ENCODE measurements around the gene VSIG10. TPM values are rescaled to one million over a fixed set of nuclear protein-coding genes. Genes with fewer than 3 reads are reported as not detected.
A peak's percentile ranks its signal among the peaks of the same experiment; 100 is the strongest.

The VSIG10 gene
- total and polyA plus RNA-seq, 7 donors = 4.8 to 13.9 (median 10.7) TPM

DNA sequence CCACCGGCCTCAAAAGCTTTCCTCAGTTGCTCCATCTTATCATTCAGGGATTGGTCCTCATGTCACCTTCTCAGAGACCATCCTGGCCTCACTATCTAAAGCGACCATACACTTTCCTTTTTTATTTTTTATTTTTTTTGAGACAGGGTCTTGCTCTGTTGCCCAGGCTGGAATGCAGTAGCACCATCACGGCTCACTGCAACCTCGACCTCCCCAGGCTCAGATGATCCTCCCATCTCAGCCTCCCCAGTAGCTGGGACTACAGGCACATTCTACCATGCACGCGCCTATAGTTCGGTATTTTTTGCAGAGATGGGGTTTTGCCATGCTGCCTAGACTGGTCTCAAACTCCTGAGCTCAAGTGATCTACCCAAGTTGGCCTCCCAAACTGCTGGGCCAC, 45.6 kb downstream of the VSIG10 start:
- no peak for DNase-seq
- no peaks in the 10 kb centered on the region for H3K36me3 ChIP-seq (ENCODE audit: insufficient read depth in 1 of 2, low read depth in 1 of 2)
- no peak overlapping the region for H3K27ac ChIP-seq
- intact Hi-C loops (cut with DNase I) = no loop called here
- H3K27me3 ChIP-seq (ENCODE audit: insufficient read depth in 3 of 3, low read length in 2 of 3) = no peaks in the 10 kb centered on the region
- no peak for ATAC-seq
- no peak overlapping the region for H3K4me3 ChIP-seq
- WGBS, 3 donors = 93 to 96% (median 96%) methylated on average over 7 of the region's 7 CpGs
- H3K4me1 ChIP-seq = peaks cover 44% of the 10 kb centered on the region
- no peak for TF ChIP-seq CTCF (IDR thresholded peaks at IDR 0.05)
- H3K9me3 ChIP-seq = no peaks in the 10 kb centered on the region

- no peaks in the 10 kb centered on the region for H3K9me3 ChIP-seq
- ATAC-seq (no peak), DNase-seq (no peak)
- no peak for TF ChIP-seq CTCF (IDR thresholded peaks at IDR 0.05)
- H3K36me3 ChIP-seq (ENCODE audit: insufficient read depth in 1 of 2, low read depth in 1 of 2) = peaks cover 0 to 9% of the 10 kb centered on the region in 2 donors
- H3K27ac ChIP-seq = peak overlapping the region; percentile 54
- intact Hi-C loops (cut with DNase I) = no loop called here
- peaks cover 61% of the 10 kb centered on the region for H3K4me1 ChIP-seq
- 50 to 65% (median 51%) methylated on average over 13 of the region's 13 CpGs for whole genome bisulfite sequencing, 3 donors
- no peaks in the 10 kb centered on the region for H3K27me3 ChIP-seq (ENCODE audit: insufficient read depth in 3 of 3, low read length in 2 of 3)
- H3K4me3 ChIP-seq = no peak overlapping the region
These were observed 47.7 kb downstream of the VSIG10 start for GRCh38 chr12:118055865-118056773.

GRCh38 chr12:118055144-118055557, 48.7 kb downstream of the VSIG10 start:
- ATAC-seq = peak in 3 of 4 donors; percentile 13 to 47 (median 28)
- peak; percentile 54 to 69 for DNase-seq
- Histone ChIP-seq H3K4me1 (peaks cover 61% of the 10 kb centered on the region), H3K9me3 (no peaks in the 10 kb centered on the region), H3K27ac (peak overlapping the region; percentile 62), H3K36me3 (ENCODE audit: insufficient read depth in 1 of 2, low read depth in 1 of 2) (peaks cover 0 to 19% of the 10 kb centered on the region in 2 donors), H3K4me3 (no peak overlapping the region), H3K27me3 (ENCODE audit: insufficient read depth in 3 of 3, low read length in 2 of 3) (no peaks in the 10 kb centered on the region)
- peak; percentile 41 for TF ChIP-seq CTCF (IDR thresholded peaks at IDR 0.05)
- intact Hi-C loops (cut with DNase I) = no loop called here
- WGBS, 3 donors = 60 to 61% (median 60%) methylated on average over 2 of the region's 2 CpGs

DNA sequence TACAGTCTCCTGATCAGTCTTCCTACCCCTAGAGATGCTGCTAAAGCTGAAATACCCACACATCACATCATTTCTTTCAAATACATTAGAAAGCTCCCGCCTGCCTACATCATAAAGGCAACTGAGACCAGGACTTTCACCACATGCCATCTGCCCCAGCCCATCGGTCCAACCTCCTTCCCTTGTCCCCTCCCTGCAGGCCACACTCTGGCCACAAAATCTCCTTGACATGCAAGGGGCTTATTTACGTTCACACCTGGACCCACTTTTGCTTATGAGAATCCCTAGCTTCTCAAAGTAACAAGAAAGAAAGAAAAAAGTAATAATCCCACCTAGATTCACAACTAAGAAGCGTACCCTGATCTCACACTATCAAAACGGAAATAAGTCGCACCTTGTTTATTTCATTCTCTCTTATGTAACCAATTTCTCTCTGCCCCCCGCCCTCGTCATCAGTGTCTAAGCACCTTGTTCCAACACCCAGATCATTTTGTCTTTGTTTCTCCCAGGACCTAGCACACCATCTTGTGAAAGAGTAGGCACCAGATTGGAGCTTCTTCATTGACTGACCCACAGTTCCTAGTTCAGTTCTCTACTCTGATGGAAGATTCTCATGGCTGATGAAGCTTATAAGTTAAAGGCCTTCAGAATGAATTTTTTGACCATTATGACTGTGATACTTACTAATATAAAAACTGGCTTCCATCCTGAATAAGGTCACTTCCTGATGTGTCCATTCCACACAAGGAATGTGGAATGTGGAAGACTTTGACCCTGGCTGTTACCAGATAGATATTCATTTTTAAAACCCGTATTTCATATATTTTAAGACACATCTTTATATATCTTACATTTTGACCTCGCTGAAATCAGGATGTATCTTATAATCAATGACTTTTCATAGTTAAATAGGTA, 50.5 kb downstream of the VSIG10 start:
- ATAC-seq = no peak

More for the DNA sequence above, 50.5 kb downstream of the VSIG10 start:
- Histone ChIP-seq H3K27me3 (ENCODE audit: insufficient read depth in 3 of 3, low read length in 2 of 3) (no peaks in the 10 kb centered on the region), H3K9me3 (no peaks in the 10 kb centered on the region), H3K4me3 (no peak overlapping the region), H3K27ac (peak overlapping the region; percentile 62), H3K4me1 (peaks cover 55% of the 10 kb centered on the region), H3K36me3 (ENCODE audit: insufficient read depth in 1 of 2, low read depth in 1 of 2) (peaks cover 0 to 36% of the 10 kb centered on the region in 2 donors)
- WGBS, 3 donors = 80 to 89% (median 85%) methylated on average over 10 of the region's 10 CpGs
- intact Hi-C loops (cut with DNase I) = no loop called here
- no peak for DNase-seq
- no peak for TF ChIP-seq CTCF (IDR thresholded peaks at IDR 0.05)

Data from psoas muscle (tissue), 8 donors.